K562 (cell line): ENCODE data around the gene HSPB1. TPM values are rescaled to one million over a fixed set of nuclear protein-coding genes. Genes with fewer than 3 reads are reported as not detected.

Experiments
- DDX20 ChIP-seq: fragments of 450-650 bp; IDR thresholded peaks from 2 replicates; pipeline ENCODE4 v1.6.1; 2016; ENCODE audit warnings: missing genetic modification characterization, low read depth, mild to moderate bottlenecking, missing compliant biosample characterization, moderate library complexity
- ETV1 ChIP-seq: fragments of 450-650 bp; conservative IDR thresholded peaks from 2 replicates; pipeline ENCODE4 v1.6.1; 2016; ENCODE audit warnings: missing genetic modification characterization, control low read depth, low read depth, missing compliant biosample characterization
- KDM4B ChIP-seq, 2 experiments: fragments of 450-650 bp in 1 of 2; sonication (generic) in 1 of 2; IDR thresholded peaks; 2 replicates each; pipeline ENCODE4 v1.6.1; 2016 to 2017; ENCODE audit warnings: borderline replicate concordance in 2 of 2, antibody characterized with exemption in 1 of 2, low read depth in 1 of 2, mild to moderate bottlenecking in 1 of 2
- L3MBTL2 ChIP-seq: fragments of 450-650 bp; IDR thresholded peaks from 2 replicates; pipeline ENCODE4 v1.6.1; 2016; ENCODE audit warnings: mild to moderate bottlenecking, moderate library complexity
- NBN ChIP-seq: fragments of 450-650 bp; IDR thresholded peaks from 2 replicates; pipeline ENCODE4 v1.6.1; 2016; ENCODE audit warnings: low read depth, mild to moderate bottlenecking
- NCOA2 ChIP-seq, 2 experiments: fragments of 450-650 bp; IDR thresholded peaks; 2 replicates each; pipeline ENCODE4 v1.6.1; 2018; ENCODE audit warnings: mild to moderate bottlenecking in 2 of 2, moderate library complexity in 1 of 2; ENCODE audit not compliant: partially characterized antibody in 2 of 2
- NONO ChIP-seq, 2 experiments: fragments of 200-400 bp in 1 of 2; fragments of 450-650 bp in 1 of 2; formaldehyde crosslinking in 1 of 2; IDR thresholded peaks; 2 replicates each; pipeline ENCODE4 v1.6.1; 2017; ENCODE audit warnings: low read depth in 2 of 2, mild to moderate bottlenecking in 2 of 2, moderate library complexity in 2 of 2, low read length in 1 of 2
- NR2C1 ChIP-seq, 2 experiments: fragments of 450-650 bp; IDR thresholded peaks; 2 replicates each; pipeline ENCODE4 v1.6.1; 2017; ENCODE audit warnings: mild to moderate bottlenecking in 2 of 2, antibody characterized with exemption in 1 of 2, inconsistent platforms in 1 of 2, missing compliant biosample characterization in 1 of 2, missing genetic modification characterization in 1 of 2
- SIRT6 ChIP-seq: IDR thresholded peaks from one replicate; pipeline ENCODE4 v1.6.1; 2012; ENCODE audit warnings: low read depth, mild to moderate bottlenecking, control low read depth, inconsistent platforms, low read length, moderate library complexity
- SRSF1 ChIP-seq: fragments of 200-400 bp; formaldehyde crosslinking; IDR thresholded peaks from 2 replicates; pipeline ENCODE4 v1.6.1; 2017; ENCODE audit warnings: mild to moderate bottlenecking, low read depth, low read length, moderate library complexity
- ZNF124 ChIP-seq: sonication (generic); formaldehyde crosslinking; IDR thresholded peaks from 2 replicates; pipeline ENCODE4 v1.8.1; 2022; ENCODE audit warnings: missing genetic modification reagents
- ZNF184 ChIP-seq: sonication (generic); formaldehyde crosslinking; IDR thresholded peaks from 2 replicates; pipeline ENCODE4 v1.5.0; 2020; ENCODE audit warnings: missing genetic modification reagents
- ZNF316 ChIP-seq: fragments of 450-650 bp; IDR thresholded peaks from 2 replicates; pipeline ENCODE4 v1.6.1; 2016
- ZSCAN29 ChIP-seq: fragments of 450-650 bp; IDR thresholded peaks from 2 replicates; pipeline ENCODE4 v1.6.1; 2017
- polyA plus RNA-seq, 8 experiments: library from polyadenylated mRNA; depleted of rRNA in 4 of 8; stranded (reverse) in 5 of 8; unstranded in 3 of 8; fragments of >200 nt; fragmentation: Nextera tagmentation in 2 of 8; fragmentation: Illumina TruSeq in 1 of 8; extraction: Ambion mirVana in 2 of 8; extraction: Trizol in 1 of 8; gene quantifications; 2 replicates each; pipeline versions ENCODE4 v1.2.1 to v1.2.3, GENCODE V29; 2011 to 2014; ENCODE audit warnings: inconsistent platforms in 1 of 8, missing spikeins in 1 of 8
- total RNA-seq, 7 experiments: library from RNA; depleted of rRNA in 6 of 7; stranded (reverse); fragments of >200 nt in 6 of 7; fragmentation: Illumina TruSeq in 2 of 7; extraction: Trizol in 2 of 7; gene quantifications; 2 replicates each; pipeline versions ENCODE4 v1.2.1 to v1.2.3, GENCODE V29; 2011 to 2021; ENCODE audit warnings: low replicate concordance in 1 of 7
- TF ChIP-seq, protein P1 (sequence below): fragments of 450-650 bp; IDR thresholded peaks from 2 replicates; pipeline ENCODE4 v1.6.1; 2016; ENCODE audit warnings: low read depth, mild to moderate bottlenecking, moderate library complexity
- TF ChIP-seq, protein P2 (sequence below): sonication (generic); formaldehyde crosslinking; IDR thresholded peaks from 2 replicates; pipeline ENCODE4 v1.8.1; 2023; ENCODE audit warnings: mild to moderate bottlenecking, missing genetic modification reagents
- TF ChIP-seq, protein P3 (sequence below), 2 experiments: fragments of 450-650 bp; IDR thresholded peaks; 2 replicates each; pipeline ENCODE4 v1.6.1; 2018; ENCODE audit warnings: mild to moderate bottlenecking in 2 of 2, low read depth in 1 of 2; ENCODE audit not compliant: partially characterized antibody in 2 of 2
- TF ChIP-seq, protein P4 (sequence below), 2 experiments: IDR thresholded peaks; 2 replicates each; pipeline ENCODE4 v1.6.1; 2011; ENCODE audit warnings: borderline replicate concordance in 1 of 2, control low read depth in 1 of 2, low read depth in 1 of 2, low read length in 1 of 2, mild to moderate bottlenecking in 1 of 2, mixed read lengths in 1 of 2, moderate library complexity in 1 of 2; ENCODE audit not compliant: insufficient read depth in 1 of 2, insufficient read length in 1 of 2, poor library complexity in 1 of 2, severe bottlenecking in 1 of 2; ENCODE audit errors: extremely low read depth in 1 of 2

HSPB1 gene
- total and polyA plus RNA-seq, 9 of the 15 experiments (the other 6 are each of a cell fraction or from before 2014, with no cell fraction given) = 27.1 to 522 (median 138) TPM

DNA sequence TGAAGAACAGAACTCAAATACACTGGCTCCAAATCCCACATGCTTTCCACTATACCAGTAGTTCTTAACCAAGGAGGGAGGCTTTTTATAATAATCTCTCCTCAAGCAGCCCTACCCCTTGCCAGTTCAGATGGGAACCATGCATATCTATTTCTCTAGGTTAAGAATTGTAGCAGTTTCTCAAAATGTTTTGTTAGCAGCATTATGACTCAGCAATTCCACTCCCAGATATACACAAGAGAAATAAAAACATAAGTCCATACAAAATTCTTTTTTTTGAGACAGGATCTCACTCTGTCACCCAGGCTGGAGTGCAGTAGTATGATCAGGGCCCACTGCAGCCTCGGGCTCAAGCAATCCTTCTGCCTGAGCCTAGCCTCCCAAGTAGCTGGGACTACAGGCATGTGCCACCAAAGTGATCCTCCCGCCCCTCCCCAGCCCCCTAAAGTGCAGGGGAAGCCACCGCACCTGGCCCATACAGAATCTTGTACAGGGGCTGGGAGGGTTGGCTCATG, 38.2 kb downstream of the HSPB1 start (continued):
- TF ChIP-seq, protein P1, sequence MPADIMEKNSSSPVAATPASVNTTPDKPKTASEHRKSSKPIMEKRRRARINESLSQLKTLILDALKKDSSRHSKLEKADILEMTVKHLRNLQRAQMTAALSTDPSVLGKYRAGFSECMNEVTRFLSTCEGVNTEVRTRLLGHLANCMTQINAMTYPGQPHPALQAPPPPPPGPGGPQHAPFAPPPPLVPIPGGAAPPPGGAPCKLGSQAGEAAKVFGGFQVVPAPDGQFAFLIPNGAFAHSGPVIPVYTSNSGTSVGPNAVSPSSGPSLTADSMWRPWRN = no peak
- TF ChIP-seq ZNF184 (CRISPR knock-in tag) (no peak), NCOA2 (IDR thresholded peaks at IDR 0.05; ENCODE audit: partially characterized antibody in 2 of 2) (no peak), ETV1 (tag) (no peak), DDX20 (tag) (no peak), ZSCAN29 (no peak), NR2C1 (IDR thresholded peaks at IDR 0.05) (no peak), NR2C1 (tag; IDR thresholded peaks at IDR 0.05) (no peak), KDM4B (IDR thresholded peaks at IDR 0.05; ENCODE audit: borderline replicate concordance in 2 of 2, low read depth in 1 of 2) (no peak), L3MBTL2 (peak; percentile 14; the same call in 1 of the 2 replicates), SRSF1 (no peak), NBN (no peak), SIRT6 (no peak), NONO (IDR thresholded peaks at IDR 0.05; ENCODE audit: low read depth in 2 of 2, low read length in 1 of 2) (no peak), ZNF316 (peak; percentile 96), ZNF124 (no peak)
- TF ChIP-seq, protein P2, sequence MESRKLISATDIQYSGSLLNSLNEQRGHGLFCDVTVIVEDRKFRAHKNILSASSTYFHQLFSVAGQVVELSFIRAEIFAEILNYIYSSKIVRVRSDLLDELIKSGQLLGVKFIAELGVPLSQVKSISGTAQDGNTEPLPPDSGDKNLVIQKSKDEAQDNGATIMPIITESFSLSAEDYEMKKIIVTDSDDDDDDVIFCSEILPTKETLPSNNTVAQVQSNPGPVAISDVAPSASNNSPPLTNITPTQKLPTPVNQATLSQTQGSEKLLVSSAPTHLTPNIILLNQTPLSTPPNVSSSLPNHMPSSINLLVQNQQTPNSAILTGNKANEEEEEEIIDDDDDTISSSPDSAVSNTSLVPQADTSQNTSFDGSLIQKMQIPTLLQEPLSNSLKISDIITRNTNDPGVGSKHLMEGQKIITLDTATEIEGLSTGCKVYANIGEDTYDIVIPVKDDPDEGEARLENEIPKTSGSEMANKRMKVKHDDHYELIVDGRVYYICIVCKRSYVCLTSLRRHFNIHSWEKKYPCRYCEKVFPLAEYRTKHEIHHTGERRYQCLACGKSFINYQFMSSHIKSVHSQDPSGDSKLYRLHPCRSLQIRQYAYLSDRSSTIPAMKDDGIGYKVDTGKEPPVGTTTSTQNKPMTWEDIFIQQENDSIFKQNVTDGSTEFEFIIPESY (CRISPR knock-in tag) = no peak
- TF ChIP-seq, protein P3, sequence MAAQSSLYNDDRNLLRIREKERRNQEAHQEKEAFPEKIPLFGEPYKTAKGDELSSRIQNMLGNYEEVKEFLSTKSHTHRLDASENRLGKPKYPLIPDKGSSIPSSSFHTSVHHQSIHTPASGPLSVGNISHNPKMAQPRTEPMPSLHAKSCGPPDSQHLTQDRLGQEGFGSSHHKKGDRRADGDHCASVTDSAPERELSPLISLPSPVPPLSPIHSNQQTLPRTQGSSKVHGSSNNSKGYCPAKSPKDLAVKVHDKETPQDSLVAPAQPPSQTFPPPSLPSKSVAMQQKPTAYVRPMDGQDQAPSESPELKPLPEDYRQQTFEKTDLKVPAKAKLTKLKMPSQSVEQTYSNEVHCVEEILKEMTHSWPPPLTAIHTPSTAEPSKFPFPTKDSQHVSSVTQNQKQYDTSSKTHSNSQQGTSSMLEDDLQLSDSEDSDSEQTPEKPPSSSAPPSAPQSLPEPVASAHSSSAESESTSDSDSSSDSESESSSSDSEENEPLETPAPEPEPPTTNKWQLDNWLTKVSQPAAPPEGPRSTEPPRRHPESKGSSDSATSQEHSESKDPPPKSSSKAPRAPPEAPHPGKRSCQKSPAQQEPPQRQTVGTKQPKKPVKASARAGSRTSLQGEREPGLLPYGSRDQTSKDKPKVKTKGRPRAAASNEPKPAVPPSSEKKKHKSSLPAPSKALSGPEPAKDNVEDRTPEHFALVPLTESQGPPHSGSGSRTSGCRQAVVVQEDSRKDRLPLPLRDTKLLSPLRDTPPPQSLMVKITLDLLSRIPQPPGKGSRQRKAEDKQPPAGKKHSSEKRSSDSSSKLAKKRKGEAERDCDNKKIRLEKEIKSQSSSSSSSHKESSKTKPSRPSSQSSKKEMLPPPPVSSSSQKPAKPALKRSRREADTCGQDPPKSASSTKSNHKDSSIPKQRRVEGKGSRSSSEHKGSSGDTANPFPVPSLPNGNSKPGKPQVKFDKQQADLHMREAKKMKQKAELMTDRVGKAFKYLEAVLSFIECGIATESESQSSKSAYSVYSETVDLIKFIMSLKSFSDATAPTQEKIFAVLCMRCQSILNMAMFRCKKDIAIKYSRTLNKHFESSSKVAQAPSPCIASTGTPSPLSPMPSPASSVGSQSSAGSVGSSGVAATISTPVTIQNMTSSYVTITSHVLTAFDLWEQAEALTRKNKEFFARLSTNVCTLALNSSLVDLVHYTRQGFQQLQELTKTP (IDR thresholded peaks at IDR 0.05; ENCODE audit: low read depth in 1 of 2, partially characterized antibody in 2 of 2) = no peak
- TF ChIP-seq, protein P4, sequence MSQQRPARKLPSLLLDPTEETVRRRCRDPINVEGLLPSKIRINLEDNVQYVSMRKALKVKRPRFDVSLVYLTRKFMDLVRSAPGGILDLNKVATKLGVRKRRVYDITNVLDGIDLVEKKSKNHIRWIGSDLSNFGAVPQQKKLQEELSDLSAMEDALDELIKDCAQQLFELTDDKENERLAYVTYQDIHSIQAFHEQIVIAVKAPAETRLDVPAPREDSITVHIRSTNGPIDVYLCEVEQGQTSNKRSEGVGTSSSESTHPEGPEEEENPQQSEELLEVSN (IDR thresholded peaks at IDR 0.05; ENCODE audit: borderline replicate concordance in 1 of 2, extremely low read depth in 1 of 2, insufficient read depth in 1 of 2, insufficient read length in 1 of 2, low read depth in 1 of 2, low read length in 1 of 2, poor library complexity in 1 of 2, severe bottlenecking in 1 of 2) = peak in 1 of 2 experiments; percentile 11
